ENCODE measurements around the gene WFDC6. TPM values are rescaled to one million over a fixed set of nuclear protein-coding genes. Genes with fewer than 3 reads are reported as not detected.
"Not testable (repeated sequence)": the region's sequence is repeated elsewhere in the genome, so short reads cannot be mapped to it uniquely, and the experiment has no call there.

The WFDC6 gene
- total RNA-seq, 4 donors from 2014 or later, result 1.6 TPM; not detected in 3

- Histone ChIP-seq H3K9me3 (no peaks in the 10 kb centered on the region), H3K36me3 (no peaks in the 10 kb centered on the region), H3K27me3 (peaks cover 15% of the 10 kb centered on the region), H3K27ac (no peak within 1 kb of the TSS), H3K4me3 (no peak within 1 kb of the TSS), H3K4me1 (no peaks in the 10 kb centered on the region)
- no peak for DNase-seq (ENCODE audit: low spot score in 2 of 2)
- TF ChIP-seq EP300 (IDR thresholded peaks at IDR 0.05) (no peak), POLR2AphosphoS5 (IDR thresholded peaks at IDR 0.05) (no peak), POLR2A (IDR thresholded peaks at IDR 0.05) (no peak)
- TF ChIP-seq, protein P1, sequence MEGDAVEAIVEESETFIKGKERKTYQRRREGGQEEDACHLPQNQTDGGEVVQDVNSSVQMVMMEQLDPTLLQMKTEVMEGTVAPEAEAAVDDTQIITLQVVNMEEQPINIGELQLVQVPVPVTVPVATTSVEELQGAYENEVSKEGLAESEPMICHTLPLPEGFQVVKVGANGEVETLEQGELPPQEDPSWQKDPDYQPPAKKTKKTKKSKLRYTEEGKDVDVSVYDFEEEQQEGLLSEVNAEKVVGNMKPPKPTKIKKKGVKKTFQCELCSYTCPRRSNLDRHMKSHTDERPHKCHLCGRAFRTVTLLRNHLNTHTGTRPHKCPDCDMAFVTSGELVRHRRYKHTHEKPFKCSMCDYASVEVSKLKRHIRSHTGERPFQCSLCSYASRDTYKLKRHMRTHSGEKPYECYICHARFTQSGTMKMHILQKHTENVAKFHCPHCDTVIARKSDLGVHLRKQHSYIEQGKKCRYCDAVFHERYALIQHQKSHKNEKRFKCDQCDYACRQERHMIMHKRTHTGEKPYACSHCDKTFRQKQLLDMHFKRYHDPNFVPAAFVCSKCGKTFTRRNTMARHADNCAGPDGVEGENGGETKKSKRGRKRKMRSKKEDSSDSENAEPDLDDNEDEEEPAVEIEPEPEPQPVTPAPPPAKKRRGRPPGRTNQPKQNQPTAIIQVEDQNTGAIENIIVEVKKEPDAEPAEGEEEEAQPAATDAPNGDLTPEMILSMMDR (IDR thresholded peaks at IDR 0.05), result no peak
- 61% methylated on average over 4 of the region's 4 CpGs for WGBS
Observed at GRCh38 chr20:45579184-45579583, 39.9 kb upstream of the WFDC6 start, which contains the start of gene WFDC8. Gene WFDC8, minus strand, starts transcription at chr20:45579284. Its CDS starts 37 bp downstream, at chr20:45579247.

DNA sequence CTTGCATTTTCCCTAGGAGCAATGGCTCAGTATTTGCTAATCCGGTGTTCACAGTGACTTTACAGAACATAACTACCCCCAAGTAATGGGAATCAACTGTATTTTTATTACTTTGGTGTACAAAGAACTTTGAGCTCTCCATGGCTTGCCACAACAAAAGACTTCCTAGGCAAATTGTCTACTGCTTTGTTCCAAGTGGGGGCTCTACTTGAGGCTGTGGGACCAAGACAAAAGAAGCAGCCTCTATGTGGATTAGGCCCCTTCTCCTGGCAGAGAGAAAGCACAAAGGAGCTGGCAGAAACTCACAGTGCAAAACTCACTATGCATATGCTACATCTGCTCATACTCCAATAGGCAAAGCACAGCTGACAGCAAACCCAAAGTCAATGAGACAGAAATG, 38.9 kb upstream of the WFDC6 start:
- Histone ChIP-seq H3K4me1 (no peaks in the 10 kb centered on the region), H3K9me3 (no peaks in the 10 kb centered on the region), H3K4me3 (no peak overlapping the region), H3K27me3 (peaks cover 18% of the 10 kb centered on the region), H3K27ac (no peak overlapping the region), H3K36me3 (no peaks in the 10 kb centered on the region)
- no peak for TF ChIP-seq POLR2AphosphoS5 (IDR thresholded peaks at IDR 0.05)
- TF ChIP-seq, protein P1 (IDR thresholded peaks at IDR 0.05), result no peak
- no peak for TF ChIP-seq POLR2A (IDR thresholded peaks at IDR 0.05)
- TF ChIP-seq EP300 (IDR thresholded peaks at IDR 0.05), result no peak
- no peak for DNase-seq (ENCODE audit: low spot score in 2 of 2)
- WGBS, result 74% methylated on average over 1 of the region's 1 CpG

DNA sequence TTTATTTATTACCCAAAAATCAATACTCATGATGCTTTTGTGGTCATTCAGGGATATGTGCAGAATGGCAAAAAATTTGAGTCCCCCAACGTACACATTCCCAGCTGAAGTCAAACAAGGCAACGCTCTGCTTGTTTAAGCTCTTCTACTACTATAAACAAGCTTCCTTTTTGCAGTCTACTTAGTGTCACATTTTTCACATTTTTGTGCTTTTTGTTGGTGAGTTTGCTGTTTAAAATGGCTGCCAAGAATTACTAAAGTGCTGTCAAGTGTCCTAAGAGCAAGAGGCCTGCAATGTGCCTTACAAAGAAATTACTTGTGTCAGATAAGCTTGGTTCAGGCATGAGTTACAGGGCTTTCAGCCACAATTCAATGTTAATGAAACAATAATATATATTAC, 37.7 kb upstream of the WFDC6 start:
- DNase-seq (ENCODE audit: low spot score in 2 of 2), result no peak
- no peak for TF ChIP-seq POLR2A (IDR thresholded peaks at IDR 0.05)
- TF ChIP-seq POLR2AphosphoS5 (IDR thresholded peaks at IDR 0.05), result no peak
- TF ChIP-seq EP300 (IDR thresholded peaks at IDR 0.05), result no peak
- TF ChIP-seq, protein P1 (IDR thresholded peaks at IDR 0.05), result no peak
- Histone ChIP-seq H3K9me3 (no peaks in the 10 kb centered on the region), H3K27ac (no peak overlapping the region), H3K27me3 (peaks cover 21% of the 10 kb centered on the region), H3K4me1 (no peaks in the 10 kb centered on the region), H3K36me3 (no peaks in the 10 kb centered on the region), H3K4me3 (no peak overlapping the region)
- WGBS, result 44% methylated on average over 2 of the region's 2 CpGs

DNA sequence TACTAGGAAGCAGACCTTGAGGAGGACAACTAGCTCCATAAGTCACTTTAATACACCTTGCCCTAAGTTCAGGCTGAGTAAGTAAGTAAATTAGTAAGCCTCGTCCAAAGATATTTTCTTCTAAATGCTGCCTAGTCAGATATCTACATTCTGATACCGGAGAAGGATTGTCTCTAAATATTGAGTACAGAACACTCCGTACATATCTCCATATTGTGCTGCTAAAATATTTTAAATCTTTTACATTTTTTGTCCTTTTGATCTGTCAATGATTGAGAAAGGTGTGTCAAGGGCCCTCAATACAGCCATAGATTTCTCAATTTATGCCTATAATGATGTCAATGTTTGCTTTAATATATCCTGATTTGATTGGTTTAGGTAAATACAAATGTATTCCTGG, 36.6 kb upstream of the WFDC6 start:
- TF ChIP-seq POLR2AphosphoS5 (IDR thresholded peaks at IDR 0.05) (no peak), EP300 (IDR thresholded peaks at IDR 0.05) (no peak), POLR2A (IDR thresholded peaks at IDR 0.05) (no peak)
- TF ChIP-seq, protein P1 (IDR thresholded peaks at IDR 0.05), result no peak
- DNase-seq (ENCODE audit: low spot score in 2 of 2), result no peak
- 83% methylated on average over 3 of the region's 3 CpGs for WGBS
- Histone ChIP-seq H3K9me3 (no peaks in the 10 kb centered on the region), H3K27ac (no peak overlapping the region), H3K36me3 (no peaks in the 10 kb centered on the region), H3K4me1 (no peaks in the 10 kb centered on the region), H3K27me3 (peaks cover 18% of the 10 kb centered on the region), H3K4me3 (no peak overlapping the region)

- H3K27ac ChIP-seq, result not testable (repeated sequence)
Observed at GRCh38 chr20:45569650-45570049, 30.4 kb upstream of the WFDC6 start.

GRCh38 chr20:45564760-45565276, 25.5 kb upstream of the WFDC6 start:
- Histone ChIP-seq H3K27ac (no peak overlapping the region), H3K36me3 (no peaks in the 10 kb centered on the region), H3K4me1 (no peaks in the 10 kb centered on the region), H3K27me3 (peaks cover 7% of the 10 kb centered on the region), H3K4me3 (no peak overlapping the region), H3K9me3 (no peaks in the 10 kb centered on the region)
- DNase-seq (ENCODE audit: low spot score in 2 of 2), result no peak
- no peak for TF ChIP-seq EP300 (IDR thresholded peaks at IDR 0.05)
- no peak for TF ChIP-seq POLR2A (IDR thresholded peaks at IDR 0.05)
- no peak for TF ChIP-seq POLR2AphosphoS5 (IDR thresholded peaks at IDR 0.05)
- TF ChIP-seq, protein P1 (IDR thresholded peaks at IDR 0.05), result no peak
- WGBS, result 85% methylated on average over 2 of the region's 2 CpGs

More at GRCh38 chr20:45569650-45570049, 30.4 kb upstream of the WFDC6 start:
- not testable (repeated sequence) for H3K4me1 ChIP-seq; H3K4me3 ChIP-seq; H3K27me3 ChIP-seq; H3K9me3 ChIP-seq; DNase-seq (ENCODE audit: low spot score in 2 of 2); H3K36me3 ChIP-seq
- 88% methylated on average over 1 of the region's 1 CpG for WGBS
